HG03135 (cell line): Measurements from ENCODE around the gene CAMK1G.

ENCODE experiments used
- ATAC-seq: cut with Tn5 transposase; IDR thresholded peaks from one replicate; pipeline ENCODE4 v1.9.1; 2021; ENCODE audit warnings: mild to moderate bottlenecking, moderate library complexity; ENCODE audit not compliant: unreplicated experiment

CAMK1G gene

DNA sequence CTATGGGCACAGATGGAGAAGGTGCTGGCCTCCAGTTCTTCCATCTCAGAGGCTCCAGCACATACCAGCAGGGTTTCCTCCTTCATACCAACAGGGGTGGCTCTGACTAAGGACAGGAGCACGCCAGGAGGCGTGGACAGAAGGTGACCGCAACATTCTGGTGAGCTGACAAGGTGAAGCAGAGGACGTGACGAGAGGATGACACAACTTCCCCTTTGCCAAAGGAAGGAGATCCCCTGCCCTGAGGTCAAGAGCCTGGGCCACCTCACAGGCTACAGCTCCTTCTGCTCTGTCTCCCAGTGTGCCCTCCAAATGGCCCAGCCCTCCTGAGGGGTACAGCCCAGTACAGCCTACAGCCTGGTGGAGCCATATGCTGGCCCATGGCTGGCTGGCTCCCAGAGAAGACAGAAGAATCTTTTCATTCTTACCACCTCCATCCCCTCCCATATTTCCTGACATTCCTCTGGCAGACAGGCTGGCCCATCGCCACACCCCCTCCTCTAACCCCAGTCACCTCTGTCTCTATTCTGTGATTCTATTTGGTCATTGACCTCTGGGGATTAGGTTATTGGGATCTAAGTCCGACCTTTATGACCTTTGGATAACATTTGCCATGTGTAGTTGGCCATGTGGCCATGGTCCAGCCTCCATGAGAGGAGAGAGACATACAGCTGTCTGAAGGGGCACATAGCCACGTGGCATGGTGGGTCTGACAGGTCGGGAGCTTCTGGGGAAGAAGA lies 73.8 kb downstream of the CAMK1G start:
- ATAC-seq: no peak

- ATAC-seq: no peak
Measured at GRCh38 chr1:209657918-209658317, 74.4 kb downstream of the CAMK1G start.

GRCh38 chr1:209659909-209660308 lies 76.4 kb downstream of the CAMK1G start:
- ATAC-seq: no peak

- ATAC-seq: no peak
Measured at GRCh38 chr1:209661071-209661470, 77.6 kb downstream of the CAMK1G start.

GRCh38 chr1:209662879-209663327 lies 79.4 kb downstream of the CAMK1G start:
- no peak for ATAC-seq
